GM19238 (cell line): ENCODE measurements around the gene SCT.

Experiments
- DNase-seq: peaks from one replicate; pipeline ENCODE4 v3.0.0; 2011; ENCODE audit warnings: low spot score; ENCODE audit not compliant: insufficient read length

Gene SCT

DNA sequence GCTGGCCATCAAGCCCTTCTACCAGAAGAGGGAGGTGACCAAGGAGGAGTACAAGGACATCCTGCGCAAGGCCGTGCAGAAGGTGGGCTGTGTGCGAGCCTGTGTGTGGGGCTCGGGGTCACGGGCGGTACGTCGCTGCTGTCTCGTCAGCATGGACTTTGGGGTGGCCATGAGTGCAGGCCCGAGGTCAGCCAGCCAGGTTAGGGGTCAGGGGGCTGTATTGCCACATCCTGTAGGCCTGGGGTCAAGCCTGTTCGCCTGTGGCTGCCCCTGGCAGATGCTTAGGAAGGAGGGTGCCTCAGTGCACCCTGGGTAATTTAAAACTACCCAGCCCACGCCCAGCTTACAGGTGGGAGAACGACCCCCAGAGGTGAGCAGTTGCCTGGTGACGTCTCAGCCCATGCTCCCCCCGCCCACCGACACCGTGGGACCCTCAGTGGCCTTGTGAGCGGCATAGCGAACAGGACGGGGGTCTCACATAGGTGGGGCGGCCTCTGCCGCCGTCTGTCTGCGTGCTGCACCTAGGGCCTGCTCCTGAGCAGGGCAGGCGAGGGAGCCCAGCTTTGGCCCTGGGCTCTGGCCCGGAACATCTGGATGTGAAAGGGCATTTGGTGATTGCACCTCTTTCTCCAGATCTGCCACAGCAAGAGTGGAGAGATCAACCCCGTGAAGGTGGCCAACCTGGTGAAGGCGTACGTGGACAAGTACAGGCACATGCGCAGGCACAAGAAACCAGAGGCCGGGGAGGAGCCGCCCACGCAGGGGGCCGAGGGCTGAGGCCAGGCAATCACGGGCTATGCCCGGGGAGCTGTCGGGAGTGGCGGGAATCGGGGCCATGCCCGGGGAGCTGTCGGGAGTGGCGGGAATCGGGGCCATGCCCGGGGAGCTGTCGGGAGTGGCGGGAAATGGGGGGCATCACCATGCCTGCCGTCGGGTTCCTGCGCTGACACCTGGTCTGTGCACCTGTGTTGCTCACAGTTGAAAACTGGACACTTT, 15.7 kb downstream of the SCT start:
- DNase-seq: no peak

DNA sequence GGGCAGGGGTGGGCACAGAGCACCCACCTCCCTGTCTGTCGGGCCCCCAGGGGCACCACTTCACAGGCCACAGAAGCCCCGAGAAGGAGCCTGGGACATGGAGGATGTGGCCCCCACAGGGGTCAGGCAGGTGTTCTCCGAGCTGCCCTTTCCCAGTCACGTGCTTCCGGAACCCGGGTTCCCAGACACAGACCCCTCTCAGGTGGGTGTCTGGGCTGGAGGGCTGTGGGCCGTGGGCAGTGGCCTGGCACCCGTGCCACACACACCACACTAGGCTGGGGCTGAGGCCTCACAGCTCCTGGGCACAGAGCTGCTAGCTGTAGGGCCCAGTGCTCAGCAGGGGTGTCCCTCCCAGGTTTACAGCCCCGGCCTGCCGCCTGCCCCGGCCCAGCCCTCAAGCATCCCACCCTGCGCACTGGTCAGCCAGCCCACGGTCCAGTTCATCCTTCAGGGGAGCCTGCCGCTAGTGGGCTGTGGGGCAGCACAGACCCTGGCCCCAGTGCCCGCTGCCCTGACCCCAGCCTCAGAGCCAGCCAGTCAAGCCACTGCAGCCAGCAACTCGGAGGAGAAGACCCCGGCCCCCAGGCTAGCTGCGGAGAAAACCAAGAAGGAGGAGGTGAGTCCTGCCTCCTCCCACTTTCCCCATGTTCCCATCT, 16.7 kb downstream of the SCT start:
- DNase-seq: no peak

DNA sequence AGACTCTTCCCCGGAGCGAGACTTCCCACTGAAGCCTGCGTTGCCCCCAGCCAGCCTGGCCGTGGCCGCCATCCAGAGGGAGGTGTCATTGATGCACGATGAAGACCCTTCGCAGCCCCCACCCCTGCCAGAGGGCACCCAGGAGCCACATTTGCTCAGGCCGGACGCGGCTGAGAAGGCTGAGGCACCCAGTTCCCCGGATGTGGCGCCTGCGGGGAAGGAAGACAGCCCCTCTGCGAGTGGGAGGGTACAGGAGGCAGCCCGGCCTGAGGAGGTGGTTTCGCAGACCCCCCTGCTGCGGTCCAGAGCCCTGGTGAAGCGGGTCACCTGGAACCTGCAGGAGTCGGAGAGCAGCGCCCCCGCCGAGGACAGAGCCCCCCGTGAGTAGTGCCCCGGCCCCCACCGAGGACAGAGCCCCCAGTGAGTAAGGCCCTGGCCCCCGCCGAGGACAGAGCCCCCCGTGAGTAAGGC, 17.6 kb downstream of the SCT start:
- DNase-seq: no peak

DNA sequence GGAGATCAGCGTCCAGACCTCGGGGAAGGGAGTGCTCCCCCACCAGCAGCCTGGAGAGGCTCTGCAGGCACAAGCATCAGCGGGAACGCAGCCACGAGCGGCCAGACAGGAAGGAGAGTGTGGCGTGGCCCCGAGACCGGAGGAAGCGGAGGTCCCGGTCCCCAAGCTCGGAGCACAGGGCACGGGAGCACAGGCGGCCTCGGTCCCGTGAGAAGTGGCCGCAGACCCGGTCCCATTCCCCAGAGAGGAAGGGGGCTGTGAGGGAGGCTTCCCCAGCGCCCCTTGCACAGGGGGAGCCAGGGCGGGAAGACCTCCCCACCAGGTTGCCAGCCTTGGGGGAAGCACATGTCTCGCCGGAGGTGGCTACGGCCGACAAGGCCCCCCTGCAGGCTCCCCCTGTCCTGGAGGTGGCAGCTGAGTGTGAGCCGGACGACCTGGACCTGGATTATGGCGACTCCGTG, 18.2 kb downstream of the SCT start:
- no peak for DNase-seq

GRCh38 chr11:607971-608659, 18.9 kb downstream of the SCT start:
- DNase-seq: no peak

DNA sequence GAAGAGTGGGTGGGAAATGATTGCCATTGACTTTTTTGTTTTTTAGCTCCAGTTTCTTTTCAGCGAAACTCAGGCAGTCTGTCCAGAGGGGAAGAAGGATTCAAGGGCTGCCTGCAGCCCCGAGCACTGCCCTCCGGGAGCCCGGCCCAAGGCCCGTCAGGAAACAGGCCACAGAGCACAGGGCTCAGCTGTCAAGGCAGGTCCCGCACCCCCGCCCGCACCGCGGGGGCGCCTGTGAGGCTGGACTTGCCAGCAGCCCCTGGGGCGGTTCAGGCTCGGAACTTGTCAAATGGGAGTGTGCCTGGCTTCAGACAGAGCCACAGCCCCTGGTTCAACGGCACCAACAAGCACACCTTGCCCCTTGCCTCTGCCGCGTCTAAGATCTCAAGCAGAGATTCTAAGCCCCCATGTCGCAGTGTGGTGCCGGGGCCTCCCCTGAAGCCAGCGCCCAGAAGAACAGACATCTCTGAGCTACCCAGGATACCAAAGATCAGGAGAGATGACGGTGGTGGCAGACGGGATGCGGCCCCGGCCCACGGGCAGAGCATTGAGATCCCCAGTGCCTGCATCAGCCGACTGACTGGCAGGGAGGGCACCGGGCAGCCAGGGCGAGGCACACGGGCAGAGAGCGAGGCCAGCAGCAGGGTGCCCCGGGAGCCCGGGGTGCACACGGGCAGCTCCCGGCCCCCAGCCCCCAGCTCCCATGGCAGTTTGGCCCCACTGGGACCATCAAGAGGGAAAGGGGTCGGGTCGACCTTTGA, 19.8 kb downstream of the SCT start:
- no peak for DNase-seq

GRCh38 chr11:606245-606644, 20.7 kb downstream of the SCT start:
- no peak for DNase-seq

- no peak for DNase-seq
Observed at GRCh38 chr11:605286-606129, 21.5 kb downstream of the SCT start.

GRCh38 chr11:603154-603553, 23.8 kb downstream of the SCT start:
- DNase-seq: no peak

DNA sequence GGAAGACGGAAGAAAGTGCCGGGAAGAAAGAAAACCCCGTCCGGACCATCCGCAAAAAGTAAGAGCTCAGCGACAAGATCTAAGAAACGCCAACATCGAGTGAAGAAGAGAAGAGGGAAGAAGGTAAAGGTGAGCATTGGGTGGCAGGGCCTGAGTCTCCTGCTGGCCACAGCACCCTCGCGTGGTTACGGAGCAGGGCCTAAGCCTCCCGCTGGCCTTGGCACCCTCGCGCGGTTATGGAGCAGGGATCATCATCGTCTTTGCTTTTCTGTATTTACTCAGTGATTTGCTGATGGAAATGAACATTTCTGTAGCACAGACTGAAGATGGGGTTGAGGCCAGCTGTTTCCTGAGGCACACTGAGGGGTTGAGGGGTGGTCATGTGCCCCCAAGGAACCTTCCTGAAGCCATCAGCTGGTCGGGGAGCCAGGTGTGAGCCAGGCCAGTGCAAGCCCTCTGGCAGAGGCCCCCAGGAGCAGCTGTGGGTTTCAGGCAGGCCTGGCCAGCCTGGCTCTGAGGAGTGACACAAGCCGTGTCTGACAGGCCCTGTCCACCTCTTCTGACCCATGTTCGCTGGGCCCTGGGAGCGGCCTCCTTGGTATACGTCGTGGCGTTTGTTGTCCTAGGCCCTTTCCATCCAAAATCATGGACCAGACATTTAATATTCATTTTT, 25.3 kb downstream of the SCT start:
- DNase-seq: no peak

- no peak for DNase-seq
Observed at GRCh38 chr11:598005-598680, 28.8 kb downstream of the SCT start.

DNA sequence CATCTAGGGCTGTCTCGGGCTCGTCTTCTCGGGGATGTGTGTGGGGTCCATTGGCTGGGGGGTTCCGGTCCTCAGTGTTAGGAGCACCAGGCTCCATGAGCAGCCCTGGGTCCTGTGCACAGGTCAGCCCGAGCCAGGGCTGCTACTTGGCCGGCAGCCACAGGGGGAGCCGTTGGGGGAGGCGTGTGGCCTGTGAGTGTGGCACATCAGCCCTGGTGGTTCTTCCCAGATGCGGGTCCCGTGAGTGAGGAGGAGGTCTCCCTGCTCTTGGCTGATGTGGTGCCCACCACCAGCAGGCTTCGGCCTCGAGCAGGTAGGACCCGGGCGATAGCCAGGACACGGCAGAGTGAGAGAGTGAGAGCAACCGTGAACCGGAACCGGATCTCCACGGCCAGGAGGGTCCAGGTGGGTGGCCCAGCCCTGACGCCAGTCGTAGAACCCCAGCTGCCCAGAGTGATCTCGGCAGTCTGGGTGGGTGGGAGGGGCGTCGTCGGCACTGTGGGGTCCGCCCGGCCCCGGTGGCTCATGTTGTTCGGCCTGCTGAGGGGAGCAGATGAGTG, 29.7 kb downstream of the SCT start:
- no peak for DNase-seq

GRCh38 chr11:596374-596773, 30.6 kb downstream of the SCT start:
- no peak for DNase-seq

DNA sequence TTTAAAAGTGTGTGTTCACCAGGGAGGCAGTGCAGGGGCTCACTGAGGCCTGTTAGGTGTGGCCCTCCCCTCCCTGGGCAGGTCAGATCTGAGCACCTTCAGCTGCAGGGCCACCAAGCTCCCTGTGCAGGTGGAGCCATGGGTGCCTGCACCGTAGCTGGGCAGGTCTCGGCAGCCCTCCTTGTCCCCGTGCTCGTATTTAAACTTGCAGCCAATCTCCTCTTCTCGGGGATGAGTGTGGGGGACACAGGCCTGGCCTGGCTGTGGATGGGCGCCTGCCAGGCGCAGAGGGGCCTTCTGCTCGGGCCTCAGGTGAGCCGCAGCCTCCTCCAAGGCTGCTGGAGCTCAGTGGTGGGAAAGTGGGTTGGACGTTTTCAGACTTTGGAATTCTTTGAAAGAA, 31.6 kb downstream of the SCT start:
- no peak for DNase-seq

DNA sequence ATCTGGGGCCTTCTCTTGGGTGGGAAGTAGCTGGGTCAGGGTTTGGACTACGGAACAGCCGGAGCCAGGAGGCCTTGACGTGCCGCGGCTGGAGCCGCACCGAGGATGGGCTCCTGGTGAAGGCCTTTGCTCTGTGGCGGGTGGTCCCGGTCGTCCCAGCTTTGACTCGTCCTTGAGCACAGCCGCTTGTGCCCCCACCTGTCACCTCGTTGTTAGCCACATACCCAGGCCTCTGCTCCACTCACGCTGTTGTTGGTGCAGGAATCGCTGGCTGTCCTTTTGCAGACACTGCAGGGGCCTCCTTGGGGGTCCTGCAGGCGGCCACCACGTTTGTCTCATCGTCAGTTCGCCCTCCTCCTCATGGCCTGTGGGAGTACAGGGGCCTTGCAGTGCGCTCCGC, 33.6 kb downstream of the SCT start:
- no peak for DNase-seq

- no peak for DNase-seq
Observed at GRCh38 chr11:592918-593317, 34.1 kb downstream of the SCT start.

DNA sequence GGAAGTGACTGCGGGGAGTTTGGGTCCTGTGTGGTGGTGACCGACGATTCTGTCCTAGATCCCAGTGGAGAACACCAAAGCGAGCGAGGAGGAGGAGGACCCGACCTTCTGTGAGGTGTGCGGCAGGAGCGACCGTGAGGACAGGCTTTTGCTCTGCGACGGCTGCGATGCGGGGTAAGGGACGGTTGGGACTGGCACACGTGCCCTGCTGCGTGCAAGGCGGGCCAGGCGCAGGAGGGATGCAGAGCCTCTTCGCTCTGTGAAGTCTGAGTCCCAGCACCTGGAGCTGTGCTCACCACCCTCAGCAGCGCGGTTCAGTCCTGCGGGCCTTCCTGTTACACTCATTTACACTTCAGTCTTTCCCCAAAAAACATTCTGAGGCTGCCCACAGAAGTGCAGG, 34.5 kb downstream of the SCT start:
- DNase-seq: no peak

GRCh38 chr11:590997-591396, 36.0 kb downstream of the SCT start:
- no peak for DNase-seq

- DNase-seq: no peak
Observed at GRCh38 chr11:589798-590197, 37.2 kb downstream of the SCT start.
